Stimulated activated CD4-positive, alpha-beta T cell treated with anti-CD3 and anti-CD28 coated beads, Interleukin-1b, Interleukin-23, amount 100 ng/mL, for 24 hours (primary cell): ENCODE data around the gene GALNT7.

Experiments used
- DNase-seq, 4 experiments: peaks; one replicate each; pipeline ENCODE4 v3.0.0-alpha.2; 2020; ENCODE audit warnings: low read depth in 4 of 4, low spot score in 1 of 4

Gene GALNT7

GRCh38 chr4:173231916-173232315 is 63.3 kb downstream of the GALNT7 start:
- DNase-seq = no peak

GRCh38 chr4:173233857-173234256 is 65.2 kb downstream of the GALNT7 start:
- DNase-seq = no peak

GRCh38 chr4:173235050-173235449 is 66.4 kb downstream of the GALNT7 start:
- DNase-seq = no peak

- no peak for DNase-seq
These were observed 67.7 kb downstream of the GALNT7 start for GRCh38 chr4:173236301-173236700.

- no peak for DNase-seq
These were observed 68.5 kb downstream of the GALNT7 start for GRCh38 chr4:173237152-173237551.

GRCh38 chr4:173237762-173238161 is 69.2 kb downstream of the GALNT7 start:
- DNase-seq = no peak

- no peak for DNase-seq
These were observed 72.1 kb downstream of the GALNT7 start for GRCh38 chr4:173240696-173241095.

GRCh38 chr4:173242466-173243250 is 74.0 kb downstream of the GALNT7 start:
- DNase-seq = no peak

GRCh38 chr4:173243321-173243720 is 74.7 kb downstream of the GALNT7 start:
- no peak for DNase-seq

GRCh38 chr4:173243917-173244658 is 75.5 kb downstream of the GALNT7 start:
- no peak for DNase-seq

GRCh38 chr4:173245952-173246351 is 77.3 kb downstream of the GALNT7 start:
- DNase-seq = no peak

GRCh38 chr4:173246719-173247118 is 78.1 kb downstream of the GALNT7 start:
- DNase-seq = no peak

GRCh38 chr4:173247321-173247720 is 78.7 kb downstream of the GALNT7 start:
- no peak for DNase-seq

GRCh38 chr4:173248690-173249089 is 80.1 kb downstream of the GALNT7 start:
- DNase-seq = no peak

- DNase-seq = no peak
These were observed 83.7 kb downstream of the GALNT7 start for GRCh38 chr4:173252024-173252935.

GRCh38 chr4:173253561-173253960 is 85.0 kb downstream of the GALNT7 start:
- DNase-seq = no peak

- no peak for DNase-seq
These were observed 86.0 kb downstream of the GALNT7 start for GRCh38 chr4:173254646-173255045.

- DNase-seq = no peak
These were observed 88.2 kb downstream of the GALNT7 start for GRCh38 chr4:173256825-173257224.

- peak in 3 of 4 experiments; percentile 11 to 24 (median 22) for DNase-seq
These were observed 89.4 kb downstream of the GALNT7 start for GRCh38 chr4:173257732-173258717.

GRCh38 chr4:173258866-173259265 is 90.3 kb downstream of the GALNT7 start:
- no peak for DNase-seq
